GF-D8 (cell line): Measurements from ENCODE around the gene ITFG1.
"Not testable (repeated sequence)": the region's sequence is repeated elsewhere in the genome, so short reads cannot be mapped to it uniquely, and the experiment has no call there.

Experiments
- DNase-seq: peaks from one replicate; lab custom pipeline; 2025; lab: John Stamatoyannopoulos, UW

Gene ITFG1

GRCh38 chr16:47416869-47417268 lies 44.0 kb downstream of the ITFG1 start:
- DNase-seq, result no peak

GRCh38 chr16:47413041-47413440 lies 47.8 kb downstream of the ITFG1 start:
- DNase-seq, result no peak

- DNase-seq, result no peak
Observed at GRCh38 chr16:47408491-47408890, 52.4 kb downstream of the ITFG1 start.

GRCh38 chr16:47395733-47396498 lies 64.9 kb downstream of the ITFG1 start:
- DNase-seq, result no peak

GRCh38 chr16:47392081-47392480 lies 68.8 kb downstream of the ITFG1 start:
- peak; percentile 77 for DNase-seq

GRCh38 chr16:47388705-47389104 lies 72.2 kb downstream of the ITFG1 start:
- no peak for DNase-seq

DNA sequence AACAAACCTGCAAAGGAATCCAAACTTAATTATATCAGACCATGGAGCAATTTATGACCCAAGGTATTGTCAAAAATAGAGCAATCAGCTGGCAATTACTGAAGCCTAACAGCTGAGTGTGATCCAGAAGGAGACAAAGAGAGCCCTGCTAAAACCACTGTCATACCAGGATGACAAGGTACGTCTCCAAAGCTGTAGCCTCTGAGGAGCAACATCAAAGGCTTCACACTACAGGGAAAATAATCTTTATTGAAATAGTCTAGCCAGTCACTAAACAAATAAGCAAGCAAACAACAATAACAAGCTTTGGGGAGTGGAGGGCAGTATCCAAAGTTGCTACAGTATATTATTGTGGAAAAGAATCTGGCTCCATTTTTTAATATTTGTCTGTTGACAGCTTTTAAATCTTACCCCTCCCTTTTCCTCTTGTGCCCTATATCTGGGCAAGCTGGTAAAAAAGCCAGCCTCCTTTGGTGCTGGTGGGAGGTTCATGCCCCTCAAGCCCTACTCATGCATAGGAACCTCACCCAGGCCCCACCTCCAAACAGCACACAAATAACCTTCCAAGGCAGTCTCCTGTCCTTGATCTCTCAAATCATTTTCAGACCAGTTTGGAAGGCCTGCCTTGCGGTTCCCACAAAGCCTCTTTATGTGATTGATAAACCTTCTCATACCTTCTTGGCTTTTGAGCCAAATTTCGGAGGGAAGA lies 73.7 kb downstream of the ITFG1 start:
- no peak for DNase-seq

DNA sequence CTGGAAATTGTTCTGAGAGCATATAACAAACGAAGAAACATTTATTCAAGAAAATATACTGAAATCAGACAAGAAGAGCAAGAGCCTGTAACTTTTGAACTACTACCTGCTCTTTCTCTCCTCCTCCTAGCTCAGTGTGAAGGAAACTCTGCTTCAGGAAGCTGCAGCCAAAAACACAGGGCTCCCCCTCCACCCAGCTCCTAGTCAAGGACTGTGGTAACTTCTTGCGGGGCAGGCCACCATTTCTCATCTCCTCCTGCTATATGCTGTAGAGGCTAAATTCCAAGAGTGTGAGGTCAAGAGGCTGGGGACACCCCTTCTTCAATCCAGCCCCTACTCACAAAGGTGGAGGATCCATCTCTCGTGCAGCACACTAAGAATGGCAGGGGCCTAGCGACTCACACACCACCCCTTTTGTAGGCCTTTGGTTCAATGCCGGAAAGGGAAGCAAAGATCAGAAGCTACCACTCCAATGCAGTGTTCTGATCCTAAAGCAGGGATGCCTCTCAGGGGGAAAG lies 74.6 kb downstream of the ITFG1 start:
- no peak for DNase-seq

DNA sequence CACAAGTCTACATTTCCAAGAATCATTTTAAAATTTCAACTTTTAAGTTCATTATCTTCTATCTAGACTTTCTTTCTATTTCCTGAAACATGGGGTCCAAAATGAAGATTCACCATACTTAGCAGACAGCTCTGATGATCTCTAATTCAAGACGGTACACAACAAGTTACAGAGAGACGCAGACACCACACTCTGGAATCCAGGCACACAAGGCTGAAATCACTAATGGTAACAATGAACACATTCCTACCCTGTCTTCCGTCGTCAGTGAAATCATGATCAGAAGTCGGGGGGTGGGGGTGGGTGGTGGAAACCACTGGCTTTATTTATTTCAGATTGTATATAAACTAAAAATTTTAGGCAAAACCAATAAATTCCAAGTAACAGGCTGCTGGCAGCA lies 78.5 kb downstream of the ITFG1 start:
- no peak for DNase-seq

DNA sequence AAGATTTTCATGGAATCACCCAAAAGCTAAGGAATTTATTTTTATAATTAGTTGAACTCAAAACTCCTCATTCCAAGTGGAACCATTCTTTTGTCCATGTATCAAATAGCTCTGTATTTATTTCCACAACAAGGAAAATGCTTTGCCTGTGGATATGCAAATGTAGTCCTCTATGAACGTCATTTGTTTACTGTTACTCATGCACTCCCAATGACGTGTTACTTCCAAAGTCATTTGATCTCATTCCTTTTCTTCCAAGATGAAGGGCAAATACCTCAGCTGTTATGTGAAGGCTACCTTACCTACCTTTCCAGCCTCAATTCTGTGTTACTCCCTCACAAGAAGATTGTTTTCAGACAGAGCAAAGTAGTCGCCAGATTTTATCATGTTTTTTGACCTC lies 83.7 kb downstream of the ITFG1 start:
- DNase-seq, result no peak

GRCh38 chr16:47375423-47375822 lies 85.4 kb downstream of the ITFG1 start:
- DNase-seq, result no peak

- no peak for DNase-seq
Observed at GRCh38 chr16:47374629-47375028, 86.2 kb downstream of the ITFG1 start.

DNA sequence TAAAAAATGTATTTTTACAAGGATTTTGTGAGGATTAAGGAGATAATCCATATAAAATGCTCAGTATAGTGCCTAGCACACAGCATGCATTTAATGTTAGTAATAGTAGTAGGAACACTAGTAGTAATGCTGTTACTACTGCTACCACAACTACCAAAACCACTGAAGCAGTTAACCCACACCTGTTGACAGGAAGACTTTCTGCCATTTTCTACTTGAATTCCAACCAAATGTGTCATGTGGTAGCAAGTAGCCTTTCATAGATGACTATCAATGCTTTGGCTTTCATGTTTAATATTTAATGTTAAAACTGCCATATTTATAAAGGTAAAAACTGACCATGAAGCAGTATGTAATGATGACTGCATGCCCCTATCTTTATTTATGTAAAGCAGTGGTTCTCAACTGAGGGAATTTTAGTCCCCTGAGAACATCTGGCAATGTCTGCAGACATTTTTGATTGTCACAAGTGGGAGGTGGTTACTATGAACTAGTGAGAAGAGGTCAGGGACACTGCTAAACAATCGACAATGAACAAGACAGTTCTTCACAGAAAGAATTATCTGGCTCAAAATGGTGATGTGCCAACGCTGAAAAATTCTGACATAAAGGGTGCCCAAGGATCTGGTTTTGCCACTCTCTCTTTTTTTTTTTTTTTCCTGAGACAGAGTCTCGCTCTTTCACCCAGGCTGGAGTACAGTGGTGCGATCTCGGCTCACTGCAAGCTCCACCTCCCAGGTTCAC lies 89.4 kb downstream of the ITFG1 start:
- DNase-seq, result no peak

DNA sequence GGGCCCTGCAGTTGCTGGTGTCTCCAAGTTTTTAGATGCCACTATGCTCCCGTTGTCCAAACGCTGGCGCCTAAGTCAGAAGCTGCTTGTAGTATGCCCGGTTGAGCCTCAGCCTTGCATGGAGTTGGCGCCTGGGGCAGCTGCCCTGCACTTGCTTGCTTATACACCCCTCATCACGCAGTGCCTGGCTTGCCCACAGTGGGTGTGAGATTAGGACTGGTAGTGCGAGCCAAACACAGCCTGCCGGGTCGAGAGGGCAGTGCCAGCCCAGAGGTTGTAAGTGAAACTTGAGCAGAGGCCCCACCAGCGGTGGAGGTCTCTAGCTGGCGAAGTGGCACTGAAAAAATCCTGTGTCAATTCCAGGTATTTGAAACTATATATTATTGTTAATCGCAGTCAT lies 90.3 kb downstream of the ITFG1 start:
- DNase-seq, result no peak

GRCh38 chr16:47366228-47366627 lies 94.6 kb downstream of the ITFG1 start:
- no peak for DNase-seq

- no peak for DNase-seq
Observed at GRCh38 chr16:47363761-47364160, 97.1 kb downstream of the ITFG1 start.

- DNase-seq, result no peak
Observed at GRCh38 chr16:47359478-47359877, 101.4 kb downstream of the ITFG1 start.

GRCh38 chr16:47358816-47359215 lies 102.0 kb downstream of the ITFG1 start:
- DNase-seq, result no peak

GRCh38 chr16:47349029-47349428 lies 111.8 kb downstream of the ITFG1 start:
- not testable (repeated sequence) for DNase-seq

- DNase-seq, result not testable (repeated sequence)
Observed at GRCh38 chr16:47347021-47347696, 113.7 kb downstream of the ITFG1 start.

DNA sequence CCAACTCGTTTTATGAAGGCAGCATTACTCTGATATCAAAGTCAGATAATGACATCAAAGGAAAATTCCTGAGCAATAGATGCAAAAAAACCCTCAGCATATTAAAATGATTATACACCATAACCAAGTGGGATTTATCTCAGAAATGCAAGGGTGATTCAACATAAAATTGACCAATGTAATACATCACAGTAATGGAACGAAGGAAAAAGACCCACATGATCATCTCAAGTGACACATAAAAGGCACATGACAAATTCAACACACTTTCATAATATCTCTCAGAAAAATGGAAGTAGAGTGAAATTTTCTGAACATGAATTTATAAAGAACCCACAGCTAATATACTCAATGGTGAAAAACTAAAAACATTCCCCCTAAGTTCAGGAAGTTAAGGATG lies 118.8 kb downstream of the ITFG1 start:
- no peak for DNase-seq

- DNase-seq, result not testable (repeated sequence)
Observed at GRCh38 chr16:47330562-47330961, 130.3 kb downstream of the ITFG1 start.
